NT2/D1 (cell line): ENCODE results near the gene CAMTA2.

Experiments used
- DNase-seq: peaks from one replicate; pipeline ENCODE4 v3.0.0-alpha.2; 2011; ENCODE audit warnings: low read depth, low spot score
- H3K27me3 ChIP-seq: 2 replicates; pipeline ENCODE4 v1.6.0; 2011; ENCODE audit warnings: mild to moderate bottlenecking; ENCODE audit not compliant: insufficient read length, insufficient read depth
- H3K36me3 ChIP-seq: 2 replicates; pipeline ENCODE4 v1.6.1; 2011; ENCODE audit warnings: mild to moderate bottlenecking, low read length, mixed read lengths; ENCODE audit not compliant: insufficient read depth, insufficient read length
- H3K4me1 ChIP-seq: 2 replicates; pipeline ENCODE4 v1.5.1; 2011; ENCODE audit not compliant: insufficient read depth, insufficient read length
- H3K4me3 ChIP-seq: 2 replicates; pipeline ENCODE4 v1.5.1; 2011; ENCODE audit warnings: low read depth; ENCODE audit not compliant: insufficient read length
- H3K9ac ChIP-seq: 2 replicates; pipeline ENCODE4 v1.6.0; 2011; ENCODE audit warnings: low read depth; ENCODE audit not compliant: insufficient read length
- H3K9me3 ChIP-seq: 2 replicates; pipeline ENCODE4 v1.5.1; 2011; ENCODE audit warnings: mild to moderate bottlenecking, low read length; ENCODE audit not compliant: insufficient read depth
- SUZ12 ChIP-seq: IDR thresholded peaks from 2 replicates; pipeline ENCODE4 v1.6.1; 2011; ENCODE audit not compliant: insufficient read length, insufficient read depth; ENCODE audit errors: extremely low read depth
- YY1 ChIP-seq: IDR thresholded peaks from 2 replicates; pipeline ENCODE4 v1.6.1; 2011; ENCODE audit not compliant: insufficient read length, insufficient read depth
- ZNF274 ChIP-seq: IDR thresholded peaks from 2 replicates; pipeline ENCODE4 v1.6.1; 2011; ENCODE audit warnings: mild to moderate bottlenecking, low read depth, low read length

The CAMTA2 gene

DNA sequence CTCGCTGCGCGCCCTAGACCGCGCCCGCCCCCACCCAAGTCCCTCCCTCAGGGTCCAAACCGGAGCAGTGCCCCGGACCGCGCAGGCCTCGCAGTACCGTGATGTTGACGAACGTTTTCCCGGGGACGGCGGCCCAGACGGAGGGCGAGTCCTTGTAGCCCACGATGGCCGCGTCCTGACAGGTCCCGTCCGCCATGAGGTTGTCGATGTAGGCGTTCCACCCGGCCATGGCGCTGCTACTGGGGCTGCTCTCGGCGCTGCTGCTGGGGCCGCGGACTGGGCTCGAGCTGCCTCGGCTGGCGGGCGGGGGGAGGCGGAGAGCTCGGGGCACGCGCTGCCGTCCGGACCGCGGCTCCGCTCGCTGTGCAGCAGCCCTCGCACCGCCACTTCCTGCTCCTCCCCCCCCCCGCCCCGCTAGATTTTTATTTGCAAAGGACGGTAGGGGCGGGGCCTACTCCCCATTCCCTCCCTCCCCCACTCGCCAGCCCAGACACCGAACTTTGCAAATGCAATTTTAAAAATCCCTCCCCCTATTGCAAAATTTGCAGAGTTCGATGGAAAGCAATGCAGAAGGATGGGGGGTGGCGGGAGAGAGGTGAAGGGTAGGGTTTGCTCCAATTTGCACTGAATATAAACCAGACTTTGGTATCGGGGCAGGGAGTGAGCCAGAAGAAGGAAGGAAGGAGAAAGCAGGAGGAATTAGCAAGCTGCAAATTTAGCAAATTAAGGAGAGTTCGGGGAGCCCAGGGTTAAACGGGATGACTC lies 39.1 kb downstream of the CAMTA2 start, which contains the start of gene PFN1:
PFN1 (minus strand) TSS at position 365 of the 765 bp plus-strand sequence; CDS start at position 229, 136 bp downstream.
- Histone ChIP-seq H3K27me3 (no peaks in the 10 kb centered on the region), H3K9ac (peak within 1 kb of the TSS; percentile 99), H3K9me3 (no peaks in the 10 kb centered on the region), H3K36me3 (peaks cover 47% of the 10 kb centered on the region), H3K4me1 (peaks cover 2% of the 10 kb centered on the region), H3K4me3 (peak within 1 kb of the TSS; percentile 97)
- peak; percentile 69 for DNase-seq
- no peak for TF ChIP-seq SUZ12
- no peak for TF ChIP-seq YY1
- TF ChIP-seq ZNF274: no peak

DNA sequence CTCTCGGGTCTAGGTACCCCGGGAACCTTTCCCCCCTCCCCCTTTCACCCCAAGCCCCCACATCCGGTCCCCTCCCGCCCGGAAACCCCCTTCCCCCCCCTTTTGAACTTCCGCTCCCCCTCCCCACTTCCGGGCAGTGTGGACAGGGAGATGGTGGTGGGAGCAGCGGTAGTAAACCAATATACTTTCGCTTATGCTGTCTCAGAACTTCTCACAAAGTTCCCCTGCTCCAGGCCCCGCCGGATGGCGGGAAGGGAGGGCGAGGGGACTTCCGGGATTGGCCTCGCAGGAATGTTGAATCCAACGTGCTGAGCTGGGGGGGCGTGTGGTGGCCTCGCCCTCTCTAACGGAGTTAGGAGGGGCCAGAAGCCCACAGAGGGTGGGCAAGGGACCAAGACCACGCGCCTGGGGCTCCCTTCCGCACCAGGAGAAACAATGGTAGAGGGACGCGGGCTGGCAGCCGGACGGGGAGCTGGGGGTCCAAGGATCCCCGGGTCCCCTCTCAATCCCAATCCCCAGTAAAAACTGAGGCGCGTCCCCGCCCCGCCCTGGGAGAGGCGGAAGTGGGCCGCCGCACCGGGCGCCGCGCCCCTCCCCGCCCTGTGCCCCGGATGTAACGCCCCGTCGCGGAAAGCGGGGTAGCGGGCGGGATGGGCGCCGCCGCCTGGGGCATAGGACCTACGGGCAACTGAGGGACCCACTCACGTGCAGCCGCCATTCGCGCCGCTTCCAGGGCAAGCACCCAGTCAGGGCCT lies 39.9 kb downstream of the CAMTA2 start:
- H3K4me3 ChIP-seq: peak overlapping the region; percentile 97
- TF ChIP-seq SUZ12: no peak
- no peak for TF ChIP-seq YY1
- no peak for TF ChIP-seq ZNF274
- H3K27me3 ChIP-seq: no peaks in the 10 kb centered on the region
- H3K4me1 ChIP-seq: peaks cover 2% of the 10 kb centered on the region
- no peak for DNase-seq
- H3K36me3 ChIP-seq: peaks cover 55% of the 10 kb centered on the region
- H3K9ac ChIP-seq: peak overlapping the region; percentile 99
- no peaks in the 10 kb centered on the region for H3K9me3 ChIP-seq

DNA sequence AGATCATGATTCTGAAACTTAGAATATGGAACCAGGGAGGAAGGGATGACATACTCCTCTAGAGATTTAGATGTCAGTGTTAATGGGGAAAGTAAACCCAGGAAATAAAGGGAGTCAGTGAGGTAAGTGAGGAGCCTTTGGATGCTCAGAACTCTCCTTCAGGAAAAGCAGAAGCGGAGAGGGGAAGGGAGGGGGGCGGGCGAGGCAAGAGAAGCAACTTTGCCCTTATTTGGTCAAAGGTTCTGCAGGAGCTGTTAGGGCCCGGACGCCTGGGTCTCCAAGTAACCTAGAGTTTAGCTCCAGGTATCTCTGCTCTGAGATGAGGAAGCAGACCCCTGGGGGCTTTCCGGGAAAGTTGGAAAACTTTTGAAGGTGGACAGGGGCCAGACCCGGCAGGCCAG lies 40.5 kb downstream of the CAMTA2 start:
- Histone ChIP-seq H3K9ac (peak overlapping the region; percentile 71), H3K36me3 (peaks cover 60% of the 10 kb centered on the region), H3K4me1 (peaks cover 2% of the 10 kb centered on the region)

DNA sequence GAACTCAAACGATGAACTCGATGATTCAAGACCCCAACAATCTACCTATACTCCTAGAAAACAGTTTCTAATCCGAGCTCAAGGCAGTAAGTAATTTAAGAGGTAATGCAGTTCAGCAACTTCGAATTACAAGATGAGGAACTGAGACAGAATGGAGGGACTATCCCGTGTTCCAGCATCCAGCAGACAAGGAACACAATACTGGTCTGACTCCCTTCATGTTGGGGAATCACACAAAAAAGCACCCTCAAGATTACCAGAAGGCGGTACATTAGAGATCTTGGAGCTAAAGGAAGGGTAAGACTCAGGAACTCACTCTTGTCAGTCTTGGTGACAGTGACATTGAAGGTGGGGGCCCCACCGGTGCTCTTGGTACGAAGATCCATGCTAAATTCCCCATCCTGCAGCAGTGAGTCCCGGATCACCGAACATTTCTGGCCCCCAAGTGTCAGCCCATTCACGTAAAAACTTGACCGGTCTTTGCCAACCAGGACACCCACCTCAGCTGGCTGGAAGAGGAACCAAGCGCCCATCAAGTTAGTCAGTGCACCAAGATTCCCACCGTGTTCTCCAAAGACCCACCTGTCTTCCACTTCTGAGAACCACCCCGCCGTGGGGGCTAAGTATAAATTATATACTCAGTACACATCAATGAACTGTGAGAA lies 41.0 kb downstream of the CAMTA2 start:
- H3K9me3 ChIP-seq: no peaks in the 10 kb centered on the region
- no peak for DNase-seq
- peak overlapping the region; percentile 71 for H3K9ac ChIP-seq
- H3K4me3 ChIP-seq: peak overlapping the region; percentile 97
- TF ChIP-seq SUZ12 (no peak), ZNF274 (no peak), YY1 (no peak)
- no peaks in the 10 kb centered on the region for H3K27me3 ChIP-seq
- peaks cover 65% of the 10 kb centered on the region for H3K36me3 ChIP-seq
- no peaks in the 10 kb centered on the region for H3K4me1 ChIP-seq

More for the DNA sequence above, 40.5 kb downstream of the CAMTA2 start:
- DNase-seq: no peak
- TF ChIP-seq ZNF274: no peak
- no peak for TF ChIP-seq SUZ12
- TF ChIP-seq YY1: no peak
- Histone ChIP-seq H3K9me3 (no peaks in the 10 kb centered on the region), H3K27me3 (no peaks in the 10 kb centered on the region), H3K4me3 (peak overlapping the region; percentile 97)

DNA sequence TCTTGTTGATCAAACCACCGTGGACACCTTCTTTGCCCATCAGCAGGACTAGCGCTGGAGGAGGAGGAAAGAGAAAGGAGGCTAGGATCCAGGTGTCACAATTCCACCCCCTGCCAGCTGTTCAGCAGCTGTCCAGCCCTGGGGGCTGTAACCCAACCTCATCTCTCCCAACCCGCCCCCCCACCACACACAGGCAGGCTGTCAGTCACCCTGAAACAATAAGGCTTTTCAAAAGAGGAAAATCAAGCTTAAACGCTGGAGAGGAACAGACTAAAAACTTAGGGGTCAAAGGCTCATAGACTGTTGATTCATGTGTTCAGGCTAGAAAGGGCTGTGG lies 41.6 kb downstream of the CAMTA2 start:
- TF ChIP-seq ZNF274: no peak
- no peak for TF ChIP-seq SUZ12
- no peak for TF ChIP-seq YY1
- DNase-seq: no peak
- H3K4me1 ChIP-seq: no peaks in the 10 kb centered on the region
- H3K9me3 ChIP-seq: no peaks in the 10 kb centered on the region
- H3K4me3 ChIP-seq: no peak overlapping the region
- H3K27me3 ChIP-seq: no peaks in the 10 kb centered on the region
- H3K36me3 ChIP-seq: peaks cover 67% of the 10 kb centered on the region
- H3K9ac ChIP-seq: no peak overlapping the region

DNA sequence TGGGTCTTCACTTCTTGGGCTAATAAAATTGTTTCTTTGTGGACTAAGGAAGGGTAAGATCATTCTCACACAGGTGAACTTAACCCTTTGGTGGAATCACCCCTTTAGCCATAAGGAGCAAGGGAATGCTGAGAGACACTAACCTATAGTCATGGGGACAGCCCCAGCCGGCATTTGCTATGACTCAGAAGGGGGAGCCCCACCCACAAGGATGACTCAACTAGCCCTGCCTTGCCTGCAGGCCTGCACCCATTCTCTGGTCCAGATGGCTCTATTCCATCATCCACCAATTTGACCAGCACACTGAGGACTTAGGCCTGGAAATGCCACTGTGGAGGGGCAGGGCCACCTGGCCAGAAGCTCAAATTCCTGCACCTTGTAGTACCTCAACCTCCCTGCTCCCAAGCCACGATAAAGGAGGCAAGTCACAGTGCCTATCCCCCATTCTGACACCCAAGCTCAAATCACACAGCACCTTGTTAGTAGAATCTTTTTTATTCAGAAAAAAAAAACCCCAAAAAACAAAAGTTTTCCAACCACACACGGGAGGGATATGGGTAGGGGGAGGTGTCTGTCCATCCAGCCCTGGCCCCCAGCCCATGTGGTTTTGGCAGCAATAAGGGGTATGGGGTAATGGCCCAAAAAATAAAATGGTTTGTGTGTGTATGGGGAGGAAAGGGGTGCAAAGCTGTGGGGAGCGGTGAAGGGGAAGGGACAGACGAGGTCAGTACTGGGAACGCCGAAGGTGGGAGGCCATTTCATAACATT lies 42.1 kb downstream of the CAMTA2 start:
- Histone ChIP-seq H3K36me3 (peaks cover 67% of the 10 kb centered on the region), H3K4me3 (no peak overlapping the region), H3K9me3 (no peaks in the 10 kb centered on the region), H3K4me1 (no peaks in the 10 kb centered on the region), H3K27me3 (no peaks in the 10 kb centered on the region), H3K9ac (peak overlapping the region; percentile 36)
- no peak for TF ChIP-seq ZNF274
- no peak for TF ChIP-seq SUZ12
- no peak for TF ChIP-seq YY1
- no peak for DNase-seq

DNA sequence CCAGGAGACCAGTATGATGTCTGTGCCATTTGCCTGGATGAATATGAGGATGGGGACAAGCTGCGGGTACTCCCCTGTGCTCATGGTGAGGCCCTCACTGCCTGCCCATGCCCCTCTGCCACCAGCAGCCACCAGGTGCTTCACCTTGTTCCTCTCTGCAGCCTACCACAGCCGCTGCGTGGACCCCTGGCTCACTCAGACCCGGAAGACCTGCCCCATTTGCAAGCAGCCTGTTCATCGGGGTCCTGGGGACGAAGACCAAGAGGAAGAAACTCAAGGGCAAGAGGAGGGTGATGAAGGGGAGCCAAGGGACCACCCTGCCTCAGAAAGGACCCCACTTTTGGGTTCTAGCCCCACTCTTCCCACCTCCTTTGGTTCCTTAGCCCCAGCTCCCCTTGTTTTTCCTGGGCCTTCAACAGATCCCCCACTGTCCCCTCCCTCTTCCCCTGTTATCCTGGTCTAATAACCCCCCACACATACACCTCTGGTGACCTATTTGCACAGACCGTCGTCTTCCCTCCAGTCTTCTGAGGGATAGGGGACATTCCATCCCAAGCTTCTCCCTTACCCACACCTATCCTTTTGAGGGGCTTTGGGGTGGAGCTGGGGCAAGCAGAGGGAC lies 42.8 kb downstream of the CAMTA2 start:
- no peak for DNase-seq
- TF ChIP-seq YY1: no peak
- TF ChIP-seq ZNF274: no peak
- no peak for TF ChIP-seq SUZ12
- H3K9ac ChIP-seq: no peak overlapping the region
- no peaks in the 10 kb centered on the region for H3K4me1 ChIP-seq
- H3K36me3 ChIP-seq: peaks cover 67% of the 10 kb centered on the region
- no peak overlapping the region for H3K4me3 ChIP-seq
- H3K27me3 ChIP-seq: no peaks in the 10 kb centered on the region
- H3K9me3 ChIP-seq: no peaks in the 10 kb centered on the region
